GM12891 (cell line): ENCODE data around the gene DBN1.

ENCODE experiments used
- DNase-seq: peaks from one replicate; pipeline ENCODE4 v3.0.0; 2011; ENCODE audit warnings: low spot score; ENCODE audit not compliant: insufficient read length
- FAIRE-seq: peaks from 2 replicates; lab custom pipeline; 2011; peaks lifted over from hg19 to GRCh38; lab: Jason Lieb, UNC
- PAX5 ChIP-seq: IDR thresholded peaks from 2 replicates; pipeline ENCODE4 v1.6.1; 2011; ENCODE audit warnings: low read length, moderate library complexity, mild to moderate bottlenecking; ENCODE audit not compliant: insufficient read depth, severe bottlenecking
- POLR2A ChIP-seq: IDR thresholded peaks from 2 replicates; pipeline ENCODE4 v1.6.1; 2011; ENCODE audit warnings: low read depth, low read length, control low read depth
- POLR2AphosphoS5 ChIP-seq: IDR thresholded peaks from 2 replicates; pipeline ENCODE4 v1.6.1; 2011; ENCODE audit warnings: low read depth, low read length, control low read depth
- POU2F2 ChIP-seq: IDR thresholded peaks from 2 replicates; pipeline ENCODE4 v1.6.1; 2011; ENCODE audit warnings: low read depth, mild to moderate bottlenecking, control low read depth, low read length, moderate library complexity
- SPI1 ChIP-seq: IDR thresholded peaks from 2 replicates; pipeline ENCODE4 v1.6.1; 2011; ENCODE audit warnings: low read depth, low read length, control low read depth
- TAF1 ChIP-seq: IDR thresholded peaks from 2 replicates; pipeline ENCODE4 v1.6.1; 2011; ENCODE audit warnings: low read depth, low read length, control low read depth

The DBN1 gene

GRCh38 chr5:177484902-177485549, 11.6 kb upstream of the DBN1 start:
- TF ChIP-seq PAX5 (no peak), POLR2A (no peak), TAF1 (no peak), POLR2AphosphoS5 (0 out of 2 replicates have a peak, but pooled peaks have one; percentile 5), SPI1 (no peak), POU2F2 (no peak)
- DNase-seq (no peak), FAIRE-seq (peak; percentile 48)

DNA sequence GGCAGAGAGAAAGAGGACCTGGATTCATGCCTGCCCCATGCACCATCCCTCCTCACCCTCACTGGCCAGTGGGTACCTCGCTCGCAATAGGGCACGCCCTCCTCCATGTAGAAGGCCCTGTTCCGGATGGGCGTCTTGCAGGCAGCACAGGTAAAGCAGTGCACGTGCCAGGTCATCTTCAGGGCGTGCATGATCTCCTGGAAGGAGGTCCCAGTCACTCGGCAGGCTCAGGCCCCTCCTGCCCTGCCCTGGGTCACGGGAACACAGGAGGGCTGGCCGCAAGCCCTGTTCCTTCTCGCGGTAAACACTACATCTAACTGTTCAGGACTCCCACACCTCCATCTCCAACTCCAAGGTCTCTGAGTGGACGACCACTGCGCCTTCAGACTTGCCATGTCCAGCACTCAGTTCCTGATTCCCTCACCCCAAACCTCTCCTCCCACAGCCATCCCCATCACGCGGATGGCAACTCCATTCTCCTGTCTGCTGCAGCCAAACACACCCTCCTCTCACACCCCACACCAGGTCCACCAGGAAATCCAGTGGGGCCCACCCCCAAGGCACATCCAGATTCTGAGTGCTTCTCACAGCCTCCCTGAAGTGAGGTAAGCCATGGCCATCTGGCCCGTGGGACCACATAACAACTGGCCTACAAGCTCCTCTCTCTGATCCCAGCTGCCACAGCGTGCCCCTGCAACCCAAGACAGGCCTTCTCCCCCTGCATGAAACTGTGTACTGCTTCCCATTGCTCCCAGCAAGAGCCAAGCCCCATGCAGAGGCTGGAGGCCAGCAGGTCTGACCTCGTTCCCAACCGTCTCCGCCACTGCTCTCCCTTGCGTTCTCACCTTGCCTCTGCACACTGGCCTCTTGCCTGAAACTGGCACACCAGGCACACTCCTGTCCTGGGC, 10.8 kb upstream of the DBN1 start:
- FAIRE-seq = no peak
- peak; percentile 47; the same call in 1 of the 2 replicates for TF ChIP-seq POLR2AphosphoS5
- no peak for TF ChIP-seq SPI1
- TF ChIP-seq PAX5 = no peak
- no peak for TF ChIP-seq POU2F2
- no peak for TF ChIP-seq POLR2A
- TF ChIP-seq TAF1 = no peak
- DNase-seq = no peak

- no peak for FAIRE-seq
These were observed 9.6 kb upstream of the DBN1 start for GRCh38 chr5:177483042-177483441.

GRCh38 chr5:177482359-177482795, 8.9 kb upstream of the DBN1 start:
- TF ChIP-seq PAX5 (no peak), TAF1 (no peak), POLR2A (0 out of 2 replicates have a peak, but pooled peaks have one; percentile 33), POLR2AphosphoS5 (0 out of 2 replicates have a peak, but pooled peaks have one; percentile 19), SPI1 (no peak), POU2F2 (no peak)
- FAIRE-seq = no peak
- no peak for DNase-seq

More at GRCh38 chr5:177483042-177483441, 9.6 kb upstream of the DBN1 start:
- DNase-seq = no peak
- no peak for TF ChIP-seq SPI1

GRCh38 chr5:177479774-177480173, 6.3 kb upstream of the DBN1 start:
- no peak for DNase-seq
- no peak for FAIRE-seq

GRCh38 chr5:177478711-177479646, 5.5 kb upstream of the DBN1 start:
- no peak for FAIRE-seq
- no peak for DNase-seq
- TF ChIP-seq POLR2A (no peak), TAF1 (no peak), POLR2AphosphoS5 (no peak; the same call in 1 of the 2 replicates), SPI1 (no peak), PAX5 (no peak), POU2F2 (no peak)

More at GRCh38 chr5:177479774-177480173, 6.3 kb upstream of the DBN1 start:
- TF ChIP-seq SPI1 (peak; percentile 49), POU2F2 (no peak)

DNA sequence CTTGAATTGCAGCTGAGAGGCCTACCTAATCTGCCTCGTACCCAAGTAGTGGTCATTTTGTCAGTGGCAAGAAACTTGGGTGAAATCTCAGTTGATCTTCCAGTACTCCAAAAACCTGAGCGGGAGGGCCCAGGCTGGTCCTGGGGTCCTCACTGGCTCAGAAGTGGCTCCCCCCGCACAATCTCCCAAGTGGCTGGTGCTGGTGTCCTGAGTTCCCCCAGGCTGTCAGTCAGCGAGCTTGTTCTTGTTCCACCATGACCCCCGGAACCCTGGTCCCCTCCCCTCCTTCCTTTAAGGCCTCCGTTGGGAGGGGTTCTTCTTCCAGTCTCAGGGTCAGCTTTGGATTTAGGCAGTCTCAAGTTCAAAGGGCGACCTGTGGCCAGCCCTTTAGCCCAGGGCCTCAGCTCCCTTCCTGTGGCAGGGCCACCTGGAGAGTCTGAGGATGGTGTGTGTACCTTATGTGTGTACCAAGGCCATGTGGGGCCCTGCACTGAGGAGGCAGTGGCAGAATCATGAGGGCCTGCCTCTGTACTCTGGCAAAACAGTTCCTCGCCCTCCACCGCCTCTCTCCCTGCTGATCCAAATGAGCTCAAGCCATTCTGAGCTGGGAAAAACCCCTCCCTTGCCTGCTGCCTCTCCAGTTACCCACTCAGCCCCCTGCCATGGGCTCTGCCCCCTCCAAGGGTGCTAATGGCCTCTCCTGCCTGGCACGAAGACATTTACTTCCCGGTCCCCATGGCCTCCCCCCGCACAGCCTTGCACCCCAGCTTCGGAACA, 4.5 kb upstream of the DBN1 start:
- no peak for DNase-seq
- TF ChIP-seq POU2F2 (no peak), POLR2A (no peak), PAX5 (no peak), TAF1 (no peak), SPI1 (no peak), POLR2AphosphoS5 (no peak)
- no peak for FAIRE-seq

- FAIRE-seq (no peak), DNase-seq (no peak)
- no peak for TF ChIP-seq SPI1
These were observed 3.2 kb upstream of the DBN1 start for GRCh38 chr5:177476531-177477233.
